DMS114 treated with DMSO at 0.1 percent for 48 hours (cell line): ENCODE data around the gene LILRB5.
"Not testable (repeated sequence)": the region's sequence is repeated elsewhere in the genome, so short reads cannot be mapped to it uniquely, and the experiment has no call there.

ENCODE experiments used
- DNase-seq: peaks from one replicate; lab custom pipeline; 2025; ENCODE audit not compliant: unreplicated experiment; lab: John Stamatoyannopoulos, UW

LILRB5 gene

GRCh38 chr19:54257116-54257480, at the start of gene LILRB5:
Gene LILRB5, minus strand, starts transcription at chr19:54257273. Its CDS starts 80 bp downstream, at chr19:54257193.
- DNase-seq, result no peak

- DNase-seq, result no peak
These were observed 48.1 kb upstream of the LILRB5 start for GRCh38 chr19:54305141-54305540.

DNA sequence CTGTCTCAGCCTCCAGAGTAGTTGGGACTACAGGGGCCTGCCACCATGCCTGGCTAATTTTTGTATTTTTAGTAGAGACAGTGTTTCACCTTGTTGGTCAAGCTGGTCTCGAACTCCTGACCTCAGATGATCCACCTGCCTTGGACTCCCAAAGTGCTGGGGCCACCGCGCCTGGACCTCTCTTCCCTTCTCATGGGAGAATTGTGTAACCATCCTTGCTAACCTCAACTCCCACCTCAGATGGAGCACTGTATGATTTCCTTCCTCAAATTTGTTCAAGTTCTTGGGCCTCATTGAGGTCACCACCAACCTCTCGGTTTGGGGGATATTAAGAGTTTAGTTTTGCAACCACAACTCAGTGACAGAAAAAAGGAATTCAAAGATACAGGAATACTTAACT, 45.2 kb upstream of the LILRB5 start:
- no peak for DNase-seq

- no peak for DNase-seq
These were observed 42.4 kb upstream of the LILRB5 start for GRCh38 chr19:54299515-54299914.

- no peak for DNase-seq
These were observed 42.0 kb upstream of the LILRB5 start for GRCh38 chr19:54299126-54299498.

GRCh38 chr19:54298357-54299125, 41.5 kb upstream of the LILRB5 start:
- no peak for DNase-seq

DNA sequence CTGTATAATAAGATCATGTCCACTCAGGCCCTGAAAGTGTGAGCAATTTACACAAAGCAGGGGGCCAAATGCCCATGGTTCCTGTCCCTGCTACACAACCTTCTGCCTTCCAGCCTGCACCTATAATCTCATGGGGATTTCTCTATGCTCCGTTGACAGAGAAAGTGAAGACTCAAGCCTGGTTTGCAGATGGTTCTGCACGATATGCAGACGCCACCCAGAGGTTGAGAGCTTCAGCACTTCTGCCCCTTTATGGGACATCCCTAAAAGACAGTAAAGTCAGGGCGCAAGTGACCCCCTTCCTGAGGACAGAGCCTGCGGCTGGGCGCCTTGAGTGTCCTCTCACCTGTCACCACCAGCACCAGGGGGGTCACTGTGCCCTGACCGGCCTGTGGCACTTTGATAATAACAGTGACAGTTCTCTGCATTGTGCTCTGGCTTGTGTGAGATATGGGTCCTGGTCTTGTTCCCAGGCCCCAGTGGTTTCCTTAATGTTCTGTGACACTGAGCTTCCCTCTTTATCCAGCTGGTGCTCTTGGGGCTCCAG, 40.8 kb upstream of the LILRB5 start:
- DNase-seq, result no peak

GRCh38 chr19:54294539-54294938, 37.5 kb upstream of the LILRB5 start:
- no peak for DNase-seq

GRCh38 chr19:54289160-54289559, 32.1 kb upstream of the LILRB5 start:
- not testable (repeated sequence) for DNase-seq

DNA sequence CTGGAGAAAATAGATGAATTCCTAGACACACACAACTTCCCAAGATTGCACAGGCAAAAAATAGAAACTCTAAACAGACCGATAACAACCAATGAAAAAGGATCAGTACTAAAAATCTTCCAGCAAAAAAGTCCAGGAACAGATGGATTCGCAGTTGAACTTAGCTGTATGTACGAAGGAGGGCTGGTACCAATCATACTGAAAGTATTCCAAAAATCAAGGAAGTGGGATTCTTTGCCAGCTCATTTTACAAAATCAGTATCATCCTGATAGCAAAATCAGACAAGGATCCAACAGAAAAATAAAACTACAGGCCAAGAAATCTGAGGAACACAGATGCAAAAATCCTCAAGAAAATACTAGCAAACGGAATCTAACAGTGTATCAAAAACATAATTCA, 30.4 kb upstream of the LILRB5 start:
- DNase-seq, result no peak

DNA sequence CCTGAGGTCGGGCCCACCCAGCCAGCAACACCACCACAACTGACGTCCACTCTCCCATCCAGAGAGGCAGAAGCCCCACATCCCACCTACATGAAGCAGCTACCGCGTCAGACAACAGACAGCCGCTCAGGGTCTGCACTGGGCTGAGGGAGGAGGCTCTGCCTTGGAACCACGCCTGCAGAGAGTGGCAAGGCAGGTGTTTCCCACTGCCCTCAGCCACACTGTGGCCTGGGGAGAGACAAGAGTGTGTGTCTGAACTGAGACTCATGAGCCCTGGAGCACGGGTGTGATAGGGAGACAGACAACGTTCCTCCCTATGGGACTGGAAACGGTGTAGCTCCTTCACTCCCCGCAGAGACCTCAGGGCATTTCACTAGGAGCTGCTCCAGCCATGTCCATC, 29.2 kb upstream of the LILRB5 start:
- DNase-seq, result not testable (repeated sequence)

DNA sequence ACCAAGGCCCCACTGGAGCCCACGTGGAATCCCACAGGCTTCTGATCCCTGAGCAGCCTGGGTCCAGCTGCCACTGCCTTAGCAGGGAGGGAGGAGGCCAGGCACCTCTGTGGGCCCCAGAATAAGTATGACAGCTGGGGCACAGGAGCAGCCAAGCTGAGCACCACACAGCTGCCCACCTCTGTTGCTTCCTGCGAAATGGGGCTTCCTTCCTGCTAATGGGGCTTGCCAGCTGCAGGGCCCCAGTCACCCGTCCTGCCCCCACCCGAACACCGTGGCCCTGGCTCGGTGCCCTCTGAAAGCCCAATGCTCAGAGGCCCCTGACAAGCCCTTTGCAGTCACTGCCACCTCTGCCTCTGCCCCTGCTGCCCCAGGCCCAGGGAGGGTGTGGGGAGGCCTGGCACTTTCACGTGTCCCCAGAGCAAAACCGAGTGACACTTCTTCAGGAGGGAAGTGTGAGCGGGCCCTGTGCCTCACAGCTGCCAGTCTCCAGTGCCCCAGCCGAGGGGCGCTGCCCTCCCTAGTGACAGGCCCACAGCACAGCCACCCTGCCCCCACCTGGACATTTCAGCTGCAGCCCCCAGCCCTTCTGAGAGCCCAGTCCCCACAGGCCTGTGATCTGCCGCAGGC, 28.5 kb upstream of the LILRB5 start:
- not testable (repeated sequence) for DNase-seq

DNA sequence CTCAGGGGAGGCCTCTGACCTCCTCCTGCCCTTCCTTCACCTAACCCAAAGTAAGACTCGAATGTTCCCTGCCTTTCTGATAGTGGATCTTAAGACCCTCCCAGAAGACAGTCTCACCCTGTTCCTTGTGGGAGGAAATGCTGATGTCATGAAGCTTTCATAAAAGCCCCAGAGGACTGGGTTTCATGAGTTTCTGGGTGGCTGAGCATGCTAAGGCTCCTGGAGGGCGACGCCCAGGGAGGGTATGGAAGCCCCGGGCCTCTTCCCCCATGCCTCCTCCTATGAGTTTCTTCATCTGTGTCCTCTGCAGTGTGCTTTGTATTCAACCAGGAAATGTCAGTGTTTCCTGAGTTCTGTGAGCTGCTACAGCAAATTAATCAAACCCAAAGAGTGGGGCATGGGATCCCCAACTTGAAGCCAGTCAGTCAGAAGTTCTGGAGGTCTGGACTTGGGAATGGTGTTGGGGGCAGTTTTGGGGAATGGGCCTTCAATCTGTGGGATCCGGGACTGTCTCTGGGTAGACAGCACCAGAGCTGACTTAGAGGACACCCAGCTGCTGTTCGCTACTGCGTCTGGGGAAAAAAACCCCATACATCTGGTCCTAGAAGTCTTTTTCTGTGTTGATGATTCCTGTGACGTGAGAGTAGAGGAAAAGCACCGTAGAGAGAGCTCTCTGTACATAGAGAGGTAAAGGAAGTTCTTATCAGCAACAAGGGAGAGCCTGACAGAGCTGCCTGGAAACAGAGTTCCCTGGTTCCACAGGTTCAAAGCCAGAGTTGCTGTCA, 25.8 kb upstream of the LILRB5 start:
- no peak for DNase-seq

- not testable (repeated sequence) for DNase-seq
These were observed 24.6 kb upstream of the LILRB5 start for GRCh38 chr19:54281729-54282075.

GRCh38 chr19:54281007-54281728, 24.1 kb upstream of the LILRB5 start, which contains the start of gene LILRB2:
Gene LILRB2, minus strand, starts transcription at chr19:54281110. Its CDS starts 614 bp downstream, at chr19:54280496.
- no peak for DNase-seq

GRCh38 chr19:54280441-54280840, 23.4 kb upstream of the LILRB5 start:
- not testable (repeated sequence) for DNase-seq

- not testable (repeated sequence) for DNase-seq
These were observed 23.0 kb upstream of the LILRB5 start for GRCh38 chr19:54280025-54280424.

- DNase-seq, result no peak
These were observed 22.4 kb upstream of the LILRB5 start for GRCh38 chr19:54279406-54279962.

GRCh38 chr19:54278571-54279195, 21.6 kb upstream of the LILRB5 start:
- DNase-seq, result not testable (repeated sequence)

DNA sequence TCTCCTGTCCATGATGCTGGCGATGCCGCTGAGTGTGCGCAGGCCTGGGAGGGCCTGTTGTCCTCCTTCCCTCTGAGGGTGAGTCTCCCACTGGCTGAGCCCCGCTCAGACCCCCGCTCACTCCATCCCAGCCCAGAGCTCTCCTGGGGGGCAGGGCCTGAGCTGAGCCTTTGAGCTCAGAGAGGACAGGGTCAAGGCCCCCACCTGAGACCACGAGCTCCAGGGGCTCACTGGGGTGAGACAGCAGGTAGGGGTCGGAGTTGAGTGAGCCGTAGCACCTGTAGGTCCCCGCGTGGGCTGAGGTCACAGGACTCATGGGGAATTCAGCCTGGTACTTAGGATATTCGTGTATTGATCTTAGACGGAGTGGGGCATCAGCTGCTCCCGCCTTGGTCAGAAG, 21.0 kb upstream of the LILRB5 start:
- not testable (repeated sequence) for DNase-seq
